ENCODE results near the gene PRICKLE1.

DNA sequence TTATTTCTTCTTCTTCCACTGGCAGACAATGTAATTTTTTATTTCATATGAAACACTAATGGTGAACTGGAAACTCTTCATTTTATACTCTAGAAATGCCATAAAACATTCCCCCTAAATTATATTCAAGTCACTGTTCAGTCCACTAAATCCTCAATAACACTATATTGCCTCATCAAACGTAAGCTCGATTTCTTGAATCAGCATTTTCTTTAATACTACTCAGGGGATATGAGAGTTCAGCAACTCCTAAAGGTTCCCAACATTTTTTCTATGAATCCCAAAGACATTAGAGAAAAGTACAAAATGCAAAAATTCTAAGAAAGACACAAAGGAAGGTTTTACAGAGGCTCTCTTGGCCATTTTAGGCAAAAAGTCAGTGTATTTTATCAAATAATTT, 59.3 kb downstream of the PRICKLE1 start:
- TF ChIP-seq CTCF (IDR thresholded peaks at IDR 0.05; ENCODE audit: borderline replicate concordance, extremely low read depth, low read length, poor library complexity, severe bottlenecking) (no peak), EZH2 (IDR thresholded peaks at IDR 0.05; ENCODE audit: borderline replicate concordance, low read depth, low read length, severe bottlenecking) (no peak)
